ENCODE measurements around the gene PRPF6. TPM values are rescaled to one million over a fixed set of nuclear protein-coding genes. Genes with fewer than 3 reads are reported as not detected.

Gene PRPF6
- total and polyA plus RNA-seq, 2 of the 13 experiments (the other 11 are each of a cell fraction or from before 2014, with no cell fraction given) = 63.7 to 101 TPM

- TF ChIP-seq ZNF761 (CRISPR knock-in tag; conservative IDR thresholded peaks at IDR 0.05) (0 out of 2 replicates have a peak, but pooled peaks have one; percentile 93), TFDP1 (CRISPR knock-in tag; IDR thresholded peaks at IDR 0.05; ENCODE audit: borderline replicate concordance) (peak; percentile 75; the same call in 1 of the 2 replicates), ZBTB42 (CRISPR knock-in tag; IDR thresholded peaks at IDR 0.05) (0 out of 2 replicates have a peak, but pooled peaks have one; percentile 11), WIZ (CRISPR knock-in tag; IDR thresholded peaks at IDR 0.05) (peak; percentile 69; the same call in 1 of the 2 replicates), NRL (CRISPR knock-in tag; IDR thresholded peaks at IDR 0.05; ENCODE audit: borderline replicate concordance) (peak; percentile 94), TOPORS (CRISPR knock-in tag; IDR thresholded peaks at IDR 0.05) (no peak; the same call in 1 of the 2 replicates), SAP130 (CRISPR knock-in tag; IDR thresholded peaks at IDR 0.05; ENCODE audit: low read depth) (no peak; the same call in 1 of the 2 replicates), ZNF20 (CRISPR knock-in tag; IDR thresholded peaks at IDR 0.05) (0 out of 2 replicates have a peak, but pooled peaks have one; percentile 45), NFKBIZ (CRISPR knock-in tag; IDR thresholded peaks at IDR 0.05) (no peak), ISL2 (CRISPR knock-in tag; IDR thresholded peaks at IDR 0.05) (no peak; the same call in 1 of the 2 replicates), ZNF251 (CRISPR knock-in tag; IDR thresholded peaks at IDR 0.05) (0 out of 2 replicates have a peak, but pooled peaks have one; percentile 75), ATF7-NPFF (CRISPR knock-in tag; IDR thresholded peaks at IDR 0.05; ENCODE audit: low read depth) (no peak), MTF2 (CRISPR knock-in tag; IDR thresholded peaks at IDR 0.05; ENCODE audit: borderline replicate concordance) (peak; percentile 90), ZNF12 (CRISPR knock-in tag; IDR thresholded peaks at IDR 0.05) (peak; percentile 37; the same call in 1 of the 2 replicates), SNAPC2 (CRISPR knock-in tag; IDR thresholded peaks at IDR 0.05) (0 out of 2 replicates have a peak, but pooled peaks have one; percentile 90), ZSCAN5A (CRISPR knock-in tag; IDR thresholded peaks at IDR 0.05; ENCODE audit: borderline replicate concordance) (peak; percentile 87; the same call in 1 of the 2 replicates), ZNF235 (CRISPR knock-in tag; IDR thresholded peaks at IDR 0.05; ENCODE audit: borderline replicate concordance) (peak; percentile 75; the same call in 1 of the 2 replicates), MEIS1 (CRISPR knock-in tag; IDR thresholded peaks at IDR 0.05; ENCODE audit: borderline replicate concordance) (peak; percentile 87; the same call in 1 of the 2 replicates), NCOA1 (CRISPR knock-in tag; IDR thresholded peaks at IDR 0.05) (peak; percentile 80; the same call in 1 of the 2 replicates), DMAP1 (CRISPR knock-in tag; IDR thresholded peaks at IDR 0.05) (no peak; the same call in 1 of the 2 replicates), ZNF274 (CRISPR knock-in tag; IDR thresholded peaks at IDR 0.05) (peak; percentile 92), FLYWCH1 (CRISPR knock-in tag; IDR thresholded peaks at IDR 0.05) (peak; percentile 33; the same call in 1 of the 2 replicates), AGO1 (IDR thresholded peaks at IDR 0.05; ENCODE audit: low read depth, low read length, poor library complexity, severe bottlenecking) (peak; percentile 80), ZNF747 (CRISPR knock-in tag; IDR thresholded peaks at IDR 0.05; ENCODE audit: borderline replicate concordance) (peak; percentile 74; the same call in 1 of the 2 replicates), ZNF691 (CRISPR knock-in tag; IDR thresholded peaks at IDR 0.05; ENCODE audit: borderline replicate concordance, low read depth) (peak; percentile 92; the same call in 1 of the 2 replicates), ZNF160 (CRISPR knock-in tag; IDR thresholded peaks at IDR 0.05) (peak; percentile 45; the same call in 1 of the 2 replicates), TMF1 (CRISPR knock-in tag; IDR thresholded peaks at IDR 0.05; ENCODE audit: low read depth) (peak; percentile 83; the same call in 1 of the 2 replicates)
These were observed 76.1 kb downstream of the PRPF6 start (continued) for GRCh38 chr20:64056889-64057627.

Data from HepG2 (cell line).